ENCODE data around the gene TTL.
A peak's percentile ranks its signal among the peaks of the same experiment; 100 is the strongest.
"Not testable (repeated sequence)": the region's sequence is repeated elsewhere in the genome, so short reads cannot be mapped to it uniquely, and the experiment has no call there.

TTL gene

GRCh38 chr2:112481528-112482233 is at the start of gene TTL:
TTL (plus strand) TSS chr2:112482156; CDS start chr2:112482345, 189 bp downstream.
- peak; percentile 48 for DNase-seq (ENCODE audit: low read depth)

- DNase-seq (ENCODE audit: low read depth), result not testable (repeated sequence)
These were observed 49.6 kb upstream of the TTL start for GRCh38 chr2:112432390-112432734.

GRCh38 chr2:112432735-112433479 is 49.0 kb upstream of the TTL start:
- DNase-seq (ENCODE audit: low read depth), result not testable (repeated sequence)

GRCh38 chr2:112433480-112433879 is 48.5 kb upstream of the TTL start, which contains the start of gene RGPD8:
RGPD8 (minus strand) TSS chr2:112433645; CDS start chr2:112433453, 192 bp downstream.
- DNase-seq (ENCODE audit: low read depth), result peak; percentile 59

- DNase-seq (ENCODE audit: low read depth), result no peak
These were observed 47.8 kb upstream of the TTL start for GRCh38 chr2:112433932-112434730.

- not testable (repeated sequence) for DNase-seq (ENCODE audit: low read depth)
These were observed 46.9 kb upstream of the TTL start for GRCh38 chr2:112434890-112435715.

GRCh38 chr2:112435716-112436431 is 46.1 kb upstream of the TTL start:
- DNase-seq (ENCODE audit: low read depth), result not testable (repeated sequence)

- not testable (repeated sequence) for DNase-seq (ENCODE audit: low read depth)
These were observed 45.0 kb upstream of the TTL start for GRCh38 chr2:112436993-112437392.

GRCh38 chr2:112437405-112437831 is 44.5 kb upstream of the TTL start:
- DNase-seq (ENCODE audit: low read depth), result not testable (repeated sequence)

GRCh38 chr2:112438603-112439261 is 43.2 kb upstream of the TTL start:
- not testable (repeated sequence) for DNase-seq (ENCODE audit: low read depth)

- not testable (repeated sequence) for DNase-seq (ENCODE audit: low read depth)
These were observed 37.7 kb upstream of the TTL start for GRCh38 chr2:112444256-112444655.

- no peak for DNase-seq (ENCODE audit: low read depth)
These were observed 32.1 kb upstream of the TTL start for GRCh38 chr2:112449854-112450253.

- DNase-seq (ENCODE audit: low read depth), result no peak
These were observed 30.6 kb upstream of the TTL start for GRCh38 chr2:112451317-112451716.

GRCh38 chr2:112454586-112454985 is 27.4 kb upstream of the TTL start:
- DNase-seq (ENCODE audit: low read depth), result no peak

- no peak for DNase-seq (ENCODE audit: low read depth)
These were observed 22.6 kb upstream of the TTL start for GRCh38 chr2:112459372-112459771.

GRCh38 chr2:112462178-112462577 is 19.8 kb upstream of the TTL start:
- no peak for DNase-seq (ENCODE audit: low read depth)

GRCh38 chr2:112463256-112463655 is 18.7 kb upstream of the TTL start:
- no peak for DNase-seq (ENCODE audit: low read depth)

- no peak for DNase-seq (ENCODE audit: low read depth)
These were observed 16.6 kb upstream of the TTL start for GRCh38 chr2:112465382-112465781.

- no peak for DNase-seq (ENCODE audit: low read depth)
These were observed 9.3 kb upstream of the TTL start for GRCh38 chr2:112472547-112473263.
